Memory B cell (primary cell): ENCODE results near the gene FNDC8.
A peak's percentile ranks its signal among the peaks of the same experiment; 100 is the strongest.
"Not testable (repeated sequence)": the region's sequence is repeated elsewhere in the genome, so short reads cannot be mapped to it uniquely, and the experiment has no call there.

Source experiments
- ATAC-seq: fragments of 150-1000 bp; cut with Tn5 transposase; 2 replicates; pipeline ENCODE4 v1.10.0; 2021; ENCODE audit warnings: low read depth, mild to moderate bottlenecking, moderate library complexity
- DNase-seq, 2 donors: peaks; one replicate each; pipeline ENCODE4 v3.0.0; 2022; ENCODE audit warnings: low spot score in 2 of 2
- H3K27ac Mint-ChIP-seq: one replicate; pipeline ENCODE4 v1.8.0; 2022; ENCODE audit warnings: mild to moderate bottlenecking, moderate library complexity, mixed read lengths
- H3K27me3 Mint-ChIP-seq: one replicate; pipeline ENCODE4 v1.8.0; 2022; ENCODE audit warnings: mixed read lengths
- H3K36me3 Mint-ChIP-seq: one replicate; pipeline ENCODE4 v1.8.0; 2022; ENCODE audit warnings: mild to moderate bottlenecking, mixed read lengths
- H3K4me1 Mint-ChIP-seq: one replicate; pipeline ENCODE4 v1.8.0; 2022; ENCODE audit warnings: mixed read lengths
- H3K4me3 Mint-ChIP-seq: one replicate; pipeline ENCODE4 v1.8.0; 2022; ENCODE audit warnings: mild to moderate bottlenecking, moderate library complexity, mixed read lengths
- H3K9me3 Mint-ChIP-seq: one replicate; pipeline ENCODE4 v1.8.0; 2022; ENCODE audit warnings: mixed read lengths

FNDC8 gene

DNA sequence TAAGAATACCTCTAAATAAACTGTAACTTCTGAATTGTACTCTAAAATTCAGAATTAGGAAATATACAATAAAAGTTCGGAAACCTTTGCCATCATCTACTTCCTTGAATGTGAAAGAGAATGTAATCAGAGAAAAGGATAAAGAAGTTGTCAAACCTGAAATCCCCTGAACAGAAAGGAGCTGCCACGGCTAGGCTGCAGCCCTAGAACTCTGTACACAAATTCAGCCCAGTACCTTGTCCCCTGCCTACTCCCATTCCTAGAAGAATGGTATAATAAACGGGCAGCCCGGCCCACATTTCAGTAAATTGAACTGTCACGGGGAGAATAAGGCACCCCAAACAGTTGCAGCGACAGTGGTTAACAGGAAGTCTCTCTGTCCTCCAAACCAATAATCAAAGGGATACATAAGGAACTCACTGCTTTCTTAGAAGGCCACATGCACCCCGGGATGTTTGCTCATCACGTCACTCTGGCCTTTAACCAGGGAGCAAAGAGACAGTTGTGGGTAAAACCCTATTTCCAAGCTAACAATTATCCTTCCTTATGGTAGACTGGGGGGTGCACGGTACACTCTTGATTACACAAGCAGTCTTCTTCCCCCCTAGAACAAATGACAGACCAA lies 33.6 kb upstream of the FNDC8 start:
- no peak for DNase-seq
- H3K9me3 Mint-ChIP-seq: no peaks in the 10 kb centered on the region
- peaks cover 25% of the 10 kb centered on the region for H3K4me1 Mint-ChIP-seq
- ATAC-seq: no peak
- peak overlapping the region; percentile 91 for H3K4me3 Mint-ChIP-seq
- peak overlapping the region; percentile 98 for H3K27ac Mint-ChIP-seq
- no peaks in the 10 kb centered on the region for H3K27me3 Mint-ChIP-seq
- H3K36me3 Mint-ChIP-seq: no peaks in the 10 kb centered on the region

DNA sequence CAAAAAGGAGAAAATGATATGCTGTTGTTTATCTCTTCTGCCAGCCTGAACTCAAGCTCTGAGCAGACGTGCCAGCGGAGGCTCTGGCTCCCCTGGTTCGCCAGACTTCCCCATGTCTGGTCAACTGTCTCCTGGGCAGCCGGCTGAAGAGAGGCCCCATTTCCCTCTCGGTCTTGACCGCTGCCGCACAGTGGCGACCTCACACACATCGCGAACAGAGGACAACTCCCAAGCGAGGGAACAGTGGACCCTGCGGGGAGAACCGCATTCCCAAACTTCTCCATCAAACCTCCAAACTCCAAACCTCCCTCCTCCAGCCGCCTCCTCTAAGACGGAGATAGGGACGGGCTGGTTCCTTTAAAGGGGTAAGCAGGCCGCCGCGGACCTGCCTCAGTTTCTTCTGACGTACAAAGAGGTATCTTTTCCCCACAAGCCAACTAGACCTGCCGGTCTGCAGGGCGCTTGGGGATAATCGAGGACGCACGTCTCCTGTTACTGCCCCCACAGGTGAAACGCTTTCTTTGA lies 33.0 kb upstream of the FNDC8 start:
- Mint-ChIP-seq H3K4me3 (peak overlapping the region; percentile 91), H3K4me1 (peaks cover 22% of the 10 kb centered on the region)
- ATAC-seq: peak; percentile 6

DNA sequence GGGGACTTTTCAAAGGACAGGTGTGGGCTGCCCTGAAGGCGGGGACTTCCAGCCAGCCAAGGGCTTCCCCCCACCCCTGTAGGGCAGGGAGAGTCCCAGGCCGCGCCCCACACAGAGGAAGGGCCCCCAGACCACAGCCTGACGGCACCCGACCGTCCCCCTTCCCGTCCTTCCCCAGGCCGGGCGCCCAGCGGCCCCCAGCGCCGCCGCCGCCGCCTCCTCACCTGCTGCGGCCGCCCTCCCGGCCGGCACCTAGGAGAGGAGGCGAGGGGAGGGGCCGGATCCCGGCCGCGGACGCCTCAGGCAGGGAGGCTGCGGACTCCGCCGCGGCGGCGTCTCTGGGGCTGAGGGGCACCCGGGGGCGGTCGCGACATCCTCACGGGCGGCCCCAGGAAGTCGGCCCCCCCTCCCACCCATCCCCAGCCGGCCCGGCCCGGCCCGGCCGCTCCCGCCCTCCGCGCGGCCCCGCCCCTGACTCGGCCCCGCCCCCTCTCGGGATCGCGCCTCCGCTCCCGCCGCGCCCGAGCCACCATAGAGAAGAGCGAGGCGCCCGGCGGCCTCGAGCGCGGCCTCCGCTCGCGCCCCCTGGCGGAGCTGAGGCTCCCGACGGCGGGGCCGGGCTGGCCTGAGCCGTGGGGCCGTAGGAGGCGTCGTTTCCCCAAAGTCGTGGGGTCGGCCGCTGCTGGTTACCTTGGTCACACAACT lies 32.4 kb upstream of the FNDC8 start:
- ATAC-seq: peak; percentile 81
- peak overlapping the region; percentile 98 for H3K27ac Mint-ChIP-seq
- no peaks in the 10 kb centered on the region for H3K27me3 Mint-ChIP-seq
- H3K36me3 Mint-ChIP-seq: no peaks in the 10 kb centered on the region
- peak overlapping the region; percentile 91 for H3K4me3 Mint-ChIP-seq
- DNase-seq: peak; percentile 88
- H3K9me3 Mint-ChIP-seq: no peaks in the 10 kb centered on the region
- peaks cover 22% of the 10 kb centered on the region for H3K4me1 Mint-ChIP-seq

More for the DNA sequence above, 33.0 kb upstream of the FNDC8 start:
- Mint-ChIP-seq H3K27ac (peak overlapping the region; percentile 98), H3K27me3 (no peaks in the 10 kb centered on the region), H3K9me3 (no peaks in the 10 kb centered on the region), H3K36me3 (no peaks in the 10 kb centered on the region)
- peak in 1 of 2 donors; percentile 21 for DNase-seq

DNA sequence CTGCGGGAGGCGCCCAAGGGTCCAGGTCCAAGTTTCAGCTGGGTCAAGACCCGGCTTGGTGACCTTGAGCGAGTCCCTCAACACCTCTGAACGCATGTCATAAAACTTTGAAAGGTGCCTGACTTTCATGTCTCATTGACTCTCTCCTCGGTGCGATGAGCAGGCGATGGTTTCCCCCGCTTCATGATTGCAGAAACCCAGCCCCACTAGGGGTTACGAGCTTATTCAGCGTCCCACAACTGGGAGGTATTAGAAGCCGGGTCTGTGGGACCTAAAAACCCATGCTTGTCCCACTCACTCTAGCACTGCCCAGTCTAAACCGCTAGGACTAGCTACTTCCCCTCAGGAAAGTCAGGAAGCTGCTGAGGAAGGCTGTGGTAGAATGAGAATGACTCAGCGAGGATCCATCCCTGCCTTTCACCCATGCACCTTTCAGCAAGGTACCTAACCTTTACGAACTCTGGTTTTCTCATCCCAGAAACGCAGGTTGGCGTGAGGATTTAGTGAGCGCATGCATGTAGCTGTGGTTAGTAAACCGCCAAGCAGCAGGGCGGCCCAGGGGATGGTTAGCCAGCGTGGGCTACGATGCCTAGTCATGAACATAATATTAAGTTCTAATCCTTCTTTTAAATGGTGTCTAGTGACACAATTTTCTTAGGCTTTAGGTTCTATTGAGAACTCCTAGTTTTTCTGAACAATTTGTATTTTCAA lies 31.7 kb upstream of the FNDC8 start:
- Mint-ChIP-seq H3K4me1 (peaks cover 22% of the 10 kb centered on the region), H3K27ac (peak overlapping the region; percentile 98), H3K27me3 (no peaks in the 10 kb centered on the region), H3K4me3 (peak overlapping the region; percentile 89), H3K36me3 (no peaks in the 10 kb centered on the region), H3K9me3 (no peaks in the 10 kb centered on the region)
- peak; percentile 15 for ATAC-seq
- peak in 1 of 2 donors; percentile 2 for DNase-seq

DNA sequence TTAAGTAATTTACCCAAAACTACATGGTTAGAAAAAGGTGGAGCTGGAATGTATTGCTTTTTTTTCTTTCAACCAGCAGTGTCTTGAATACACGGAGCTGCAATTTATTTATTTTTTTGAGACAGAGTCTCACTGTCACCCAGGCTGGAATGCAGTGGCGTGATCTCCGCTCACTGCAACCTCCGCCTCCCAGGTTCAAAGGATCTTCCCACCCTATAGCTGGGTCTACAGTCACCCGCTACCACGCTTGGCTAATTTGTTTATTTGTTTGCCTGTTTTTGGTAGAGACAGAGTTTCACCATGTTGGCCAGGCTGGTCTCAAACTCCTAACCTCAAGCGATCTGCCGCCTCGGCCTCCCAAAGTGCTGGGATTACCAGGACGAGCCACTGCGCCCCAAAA lies 30.7 kb upstream of the FNDC8 start:
- peaks cover 20% of the 10 kb centered on the region for H3K4me1 Mint-ChIP-seq
- not testable (repeated sequence) for ATAC-seq, DNase-seq, H3K9me3 Mint-ChIP-seq, H3K4me3 Mint-ChIP-seq, H3K27ac Mint-ChIP-seq, H3K36me3 Mint-ChIP-seq, H3K27me3 Mint-ChIP-seq

DNA sequence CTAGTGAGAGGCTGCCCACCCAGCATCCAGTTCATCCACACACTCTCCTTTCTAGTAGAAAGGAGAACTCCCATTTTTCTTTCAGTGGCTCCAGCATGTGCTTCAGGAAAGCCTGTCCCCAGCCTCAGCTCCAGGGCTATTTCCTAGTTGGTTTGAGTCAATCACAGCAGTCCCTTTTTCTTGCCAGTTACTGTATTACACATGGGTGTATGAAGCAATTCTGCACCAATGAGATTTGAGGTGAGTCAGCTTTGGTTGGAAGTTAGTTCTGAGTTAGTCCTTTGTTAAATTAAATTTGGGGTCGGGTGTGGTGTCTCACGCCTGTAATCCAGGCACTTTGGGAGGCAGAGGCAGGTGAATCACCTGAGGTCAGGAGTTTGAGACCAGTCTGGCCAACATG lies 26.5 kb upstream of the FNDC8 start:
- H3K27me3 Mint-ChIP-seq: no peaks in the 10 kb centered on the region
- peaks cover 2% of the 10 kb centered on the region for H3K4me1 Mint-ChIP-seq
- no peak for DNase-seq
- H3K27ac Mint-ChIP-seq: no peak overlapping the region
- no peak overlapping the region for H3K4me3 Mint-ChIP-seq
- no peak for ATAC-seq
- H3K9me3 Mint-ChIP-seq: no peaks in the 10 kb centered on the region
- peaks cover 6% of the 10 kb centered on the region for H3K36me3 Mint-ChIP-seq

DNA sequence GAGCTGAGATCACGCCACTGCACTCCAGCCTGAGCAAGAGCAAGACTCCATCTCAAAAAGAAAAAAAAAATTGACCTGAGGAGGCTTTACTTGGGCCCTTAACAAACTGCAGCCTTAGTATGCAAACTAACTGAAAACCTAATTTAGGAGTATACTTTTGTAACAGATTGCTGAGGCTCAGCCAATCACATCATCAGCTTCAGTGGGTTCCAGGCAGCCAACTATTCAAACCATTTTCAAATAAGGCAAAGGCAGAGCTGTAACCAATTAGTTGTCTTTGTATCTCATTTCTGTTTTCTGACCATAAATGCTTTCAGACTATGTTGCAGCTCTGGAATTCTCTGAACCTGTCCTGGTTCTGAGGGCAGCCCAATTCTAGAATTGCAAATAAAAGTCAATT lies 25.7 kb upstream of the FNDC8 start:
- Mint-ChIP-seq H3K27me3 (no peaks in the 10 kb centered on the region), H3K4me1 (peaks cover 2% of the 10 kb centered on the region), H3K4me3 (no peak overlapping the region), H3K36me3 (peaks cover 6% of the 10 kb centered on the region), H3K27ac (no peak overlapping the region), H3K9me3 (no peaks in the 10 kb centered on the region)
- DNase-seq (no peak), ATAC-seq (no peak)

DNA sequence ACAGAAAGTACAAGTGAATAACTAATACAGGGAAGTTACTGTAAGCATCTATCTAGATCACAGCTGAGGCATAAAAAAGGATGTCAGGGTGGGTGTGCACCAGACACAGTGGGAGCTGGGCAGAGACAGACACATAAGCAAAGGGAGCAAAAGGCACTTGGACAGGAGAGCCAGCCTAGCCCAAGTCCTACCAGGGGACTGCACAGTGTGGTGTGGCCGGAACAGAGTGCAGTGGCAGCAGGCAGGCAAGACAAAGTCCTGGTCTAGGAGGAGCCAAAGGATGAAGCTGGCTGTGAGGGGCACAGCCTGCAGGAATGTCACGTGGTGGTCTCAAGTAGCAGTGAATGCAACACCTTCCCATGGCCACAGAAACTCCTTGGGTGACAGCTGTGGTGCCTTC lies 23.6 kb upstream of the FNDC8 start:
- H3K36me3 Mint-ChIP-seq: peaks cover 12% of the 10 kb centered on the region
- no peaks in the 10 kb centered on the region for H3K9me3 Mint-ChIP-seq
- no peak for ATAC-seq
- H3K4me1 Mint-ChIP-seq: no peaks in the 10 kb centered on the region
- H3K27ac Mint-ChIP-seq: no peak overlapping the region
- DNase-seq: no peak
- H3K4me3 Mint-ChIP-seq: no peak overlapping the region
- no peaks in the 10 kb centered on the region for H3K27me3 Mint-ChIP-seq

DNA sequence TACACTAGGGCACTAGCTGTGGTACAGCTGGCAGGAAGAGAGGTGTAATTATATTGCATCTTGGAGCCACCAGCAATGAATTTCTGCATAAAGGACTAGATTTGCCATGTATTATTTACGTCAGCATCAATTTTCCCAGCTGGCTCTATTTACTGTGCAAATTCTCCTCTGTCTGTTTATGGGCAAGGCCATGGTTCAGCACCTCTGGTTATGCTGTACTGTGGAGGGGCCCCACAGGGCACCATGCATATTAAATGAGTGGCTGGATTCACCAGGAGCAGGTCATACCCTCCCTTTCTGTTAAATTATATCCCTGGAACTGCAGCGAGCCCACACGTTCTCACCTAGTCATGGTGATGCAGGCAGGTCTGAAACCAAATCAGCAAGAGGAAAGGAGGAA lies 21.5 kb upstream of the FNDC8 start:
- ATAC-seq (no peak), DNase-seq (no peak)
- Mint-ChIP-seq H3K27ac (no peak overlapping the region), H3K27me3 (no peaks in the 10 kb centered on the region), H3K4me3 (no peak overlapping the region), H3K4me1 (peaks cover 3% of the 10 kb centered on the region), H3K9me3 (no peaks in the 10 kb centered on the region), H3K36me3 (peaks cover 14% of the 10 kb centered on the region)

DNA sequence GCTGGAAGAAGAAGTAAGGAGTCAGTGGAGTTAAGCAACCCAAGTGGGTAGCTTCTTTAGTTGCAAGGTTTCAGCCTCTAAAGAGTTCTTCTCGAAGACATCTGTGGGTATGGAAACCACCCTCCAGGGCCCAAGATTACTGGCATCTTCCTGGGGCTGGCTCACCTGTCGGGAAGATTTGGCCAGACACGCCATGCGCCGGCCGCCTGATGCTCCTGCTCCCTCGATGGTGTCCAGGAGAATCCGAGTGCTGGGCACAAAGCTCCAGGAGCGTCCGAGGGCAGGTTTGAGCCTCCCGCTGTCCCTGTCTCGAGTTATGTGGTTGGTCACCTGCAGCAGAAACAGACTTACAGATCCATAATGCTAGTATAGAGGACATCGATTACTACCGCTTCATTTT lies 20.4 kb upstream of the FNDC8 start:
- no peak for DNase-seq
- H3K36me3 Mint-ChIP-seq: peaks cover 22% of the 10 kb centered on the region
- H3K27ac Mint-ChIP-seq: no peak overlapping the region
- peaks cover 3% of the 10 kb centered on the region for H3K4me1 Mint-ChIP-seq
- H3K9me3 Mint-ChIP-seq: no peaks in the 10 kb centered on the region
- no peaks in the 10 kb centered on the region for H3K27me3 Mint-ChIP-seq
- no peak overlapping the region for H3K4me3 Mint-ChIP-seq
- ATAC-seq: no peak

DNA sequence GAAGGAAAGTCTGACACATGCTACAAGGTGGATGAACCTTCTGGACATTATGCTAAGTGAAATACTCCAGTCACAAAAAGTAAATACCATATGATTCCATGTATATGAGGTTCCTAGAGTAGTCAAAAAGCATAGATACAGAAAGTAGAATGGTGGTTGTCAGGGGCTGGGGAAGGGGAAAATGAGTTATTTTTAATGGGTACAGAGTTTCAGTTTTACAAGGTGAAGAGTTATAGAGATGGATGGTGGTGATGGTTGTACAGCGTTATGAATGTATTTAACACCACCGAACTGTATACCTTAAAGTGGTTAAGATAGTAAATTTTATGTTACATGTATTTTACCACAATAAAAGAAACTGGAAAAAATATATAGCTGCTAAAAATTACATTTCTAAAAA lies 19.7 kb upstream of the FNDC8 start:
- no peaks in the 10 kb centered on the region for H3K9me3 Mint-ChIP-seq
- DNase-seq (no peak), ATAC-seq (no peak)
- H3K4me3 Mint-ChIP-seq: no peak overlapping the region
- no peak overlapping the region for H3K27ac Mint-ChIP-seq
- peaks cover 3% of the 10 kb centered on the region for H3K4me1 Mint-ChIP-seq
- peaks cover 29% of the 10 kb centered on the region for H3K36me3 Mint-ChIP-seq
- no peaks in the 10 kb centered on the region for H3K27me3 Mint-ChIP-seq

DNA sequence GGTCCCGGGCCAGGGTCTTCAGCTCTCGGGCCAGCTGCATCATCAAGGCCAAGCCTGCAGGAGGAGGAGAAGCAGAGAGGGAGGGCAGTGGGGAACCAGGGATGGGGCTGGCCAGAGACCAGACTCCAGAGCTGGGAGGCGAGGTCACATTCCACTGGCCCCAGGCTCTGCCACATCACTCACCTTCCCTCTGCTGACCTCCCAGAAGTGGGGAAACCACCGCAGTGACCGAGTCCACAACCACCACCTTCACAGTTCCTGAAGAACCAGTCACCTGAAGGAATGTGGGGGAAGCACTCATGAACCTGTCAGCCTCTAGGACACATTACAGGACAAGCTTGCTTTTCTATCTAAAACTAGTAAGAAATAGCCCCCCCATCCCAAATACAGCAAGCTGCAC lies 18.1 kb upstream of the FNDC8 start:
- no peak overlapping the region for H3K4me3 Mint-ChIP-seq
- H3K36me3 Mint-ChIP-seq: peaks cover 30% of the 10 kb centered on the region
- no peaks in the 10 kb centered on the region for H3K9me3 Mint-ChIP-seq
- DNase-seq: no peak
- H3K27me3 Mint-ChIP-seq: no peaks in the 10 kb centered on the region
- no peak for ATAC-seq
- no peak overlapping the region for H3K27ac Mint-ChIP-seq
- H3K4me1 Mint-ChIP-seq: peaks cover 3% of the 10 kb centered on the region

DNA sequence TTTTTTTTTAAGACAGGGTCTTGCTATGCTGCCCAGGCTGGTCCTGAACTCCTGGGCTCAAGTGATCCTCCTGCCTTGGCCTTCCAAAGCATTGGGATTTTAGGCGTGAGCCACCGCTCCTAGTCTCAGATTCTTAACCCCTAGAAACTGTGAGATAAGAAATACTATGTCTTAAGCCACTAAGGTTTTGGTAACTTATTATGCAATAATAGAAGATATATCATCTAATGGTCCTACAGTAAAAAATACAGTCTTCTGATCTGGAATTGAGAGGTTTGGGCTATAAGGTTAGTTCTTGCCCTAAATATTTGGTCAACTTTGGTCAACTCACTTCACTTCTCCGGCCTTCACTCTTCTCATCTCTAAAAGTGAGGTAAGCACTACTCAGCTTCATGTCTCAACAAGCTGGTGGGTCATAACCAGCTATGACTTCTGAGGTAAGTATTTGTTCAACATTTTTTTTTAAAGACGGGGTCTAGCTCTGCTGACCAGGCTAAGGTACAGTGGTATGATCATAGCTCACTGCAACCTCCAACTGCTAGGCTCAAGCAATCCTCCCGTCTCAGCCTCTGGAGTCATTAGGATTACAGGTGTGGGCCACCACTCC lies 16.5 kb upstream of the FNDC8 start:
- H3K27ac Mint-ChIP-seq: no peak overlapping the region

DNA sequence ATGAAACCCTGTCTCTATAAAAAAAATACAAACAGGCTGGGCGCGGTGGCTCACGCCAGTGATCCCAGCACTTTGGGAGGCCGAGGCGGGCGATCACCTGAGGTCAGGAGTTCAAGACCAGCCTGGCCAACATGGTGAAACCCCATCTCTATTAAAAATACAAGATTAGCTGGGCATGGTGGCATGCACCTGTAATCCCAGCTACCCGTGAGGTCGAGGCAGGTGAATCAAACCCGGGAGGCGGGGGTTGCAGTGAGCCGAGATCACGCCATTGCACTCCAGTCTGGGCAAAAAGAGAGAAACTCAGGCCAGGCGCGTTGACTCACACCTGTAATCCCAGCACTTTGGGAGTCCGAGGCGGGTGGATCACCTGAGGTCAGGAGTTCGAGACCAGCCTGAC lies 10.6 kb upstream of the FNDC8 start:
- not testable (repeated sequence) for H3K9me3 Mint-ChIP-seq, ATAC-seq, H3K27me3 Mint-ChIP-seq, H3K27ac Mint-ChIP-seq, H3K4me1 Mint-ChIP-seq, H3K4me3 Mint-ChIP-seq, DNase-seq
- H3K36me3 Mint-ChIP-seq: peaks cover 16% of the 10 kb centered on the region

More for the DNA sequence above, 16.5 kb upstream of the FNDC8 start:
- peaks cover 26% of the 10 kb centered on the region for H3K36me3 Mint-ChIP-seq
- H3K4me3 Mint-ChIP-seq: no peak overlapping the region
- no peak for ATAC-seq
- DNase-seq: no peak
- no peaks in the 10 kb centered on the region for H3K27me3 Mint-ChIP-seq
- H3K4me1 Mint-ChIP-seq: peaks cover 3% of the 10 kb centered on the region
- H3K9me3 Mint-ChIP-seq: no peaks in the 10 kb centered on the region
